H9 (cell line): ENCODE measurements around the gene CADM4. TPM values are rescaled to one million over a fixed set of nuclear protein-coding genes. Genes with fewer than 3 reads are reported as not detected.

Experiments
- DNase-seq: peaks from one replicate; pipeline ENCODE4 v3.0.0-alpha.2; 2017
- H2AFZ ChIP-seq: one replicate; pipeline ENCODE4 v1.6.1; 2013; ENCODE audit warnings: mild to moderate bottlenecking, low read length, control low read depth, moderate library complexity
- H2AK5ac ChIP-seq: 2 replicates; pipeline ENCODE4 v1.6.1; 2013; ENCODE audit warnings: low read length, control low read depth, mixed read lengths; ENCODE audit not compliant: insufficient read length
- H2BK120ac ChIP-seq: one replicate; pipeline ENCODE4 v1.6.1; 2013; ENCODE audit warnings: low read depth, mild to moderate bottlenecking, low read length, control low read depth, inconsistent platforms; ENCODE audit not compliant: poor library complexity, severe bottlenecking
- H2BK12ac ChIP-seq: 2 replicates; pipeline ENCODE4 v1.6.1; 2013; ENCODE audit warnings: low read length, control low read depth, mixed read lengths, low read depth; ENCODE audit not compliant: insufficient read length
- H2BK15ac ChIP-seq: 2 replicates; pipeline ENCODE4 v1.6.1; 2013; ENCODE audit warnings: low read depth, low read length, control low read depth
- H2BK20ac ChIP-seq: one replicate; pipeline ENCODE4 v1.6.1; 2013; ENCODE audit warnings: low read depth, mild to moderate bottlenecking, low read length, control low read depth, inconsistent platforms; ENCODE audit not compliant: poor library complexity, severe bottlenecking
- H2BK5ac ChIP-seq: 2 replicates; pipeline ENCODE4 v1.6.1; 2013; ENCODE audit warnings: low read length, control low read depth, mixed read lengths; ENCODE audit not compliant: insufficient read length
- H3K14ac ChIP-seq: 2 replicates; pipeline ENCODE4 v1.6.1; 2013; ENCODE audit warnings: low read length, control low read depth; ENCODE audit not compliant: insufficient read depth
- H3K18ac ChIP-seq: 2 replicates; pipeline ENCODE4 v1.6.1; 2013; ENCODE audit warnings: low read depth, mild to moderate bottlenecking, mixed read lengths, low read length, control low read depth; ENCODE audit not compliant: insufficient read length
- H3K23ac ChIP-seq: 2 replicates; pipeline ENCODE4 v1.6.1; 2013; ENCODE audit warnings: low read length, control low read depth, mixed read lengths, low read depth; ENCODE audit not compliant: insufficient read length
- H3K23me2 ChIP-seq: 2 replicates; pipeline ENCODE4 v1.6.1; 2013; ENCODE audit warnings: low read depth, mild to moderate bottlenecking, mixed read lengths, low read length, control low read depth; ENCODE audit not compliant: insufficient read length, poor library complexity, severe bottlenecking
- H3K27ac ChIP-seq: 2 replicates; pipeline ENCODE4 v1.5.1; 2013; ENCODE audit warnings: low read length, control low read depth, mixed read lengths, low read depth; ENCODE audit not compliant: insufficient read length
- H3K27me3 ChIP-seq: 2 replicates; pipeline ENCODE4 v1.6.1; 2013; ENCODE audit warnings: low read length, control low read depth, inconsistent platforms; ENCODE audit not compliant: insufficient read depth
- H3K4ac ChIP-seq: 2 replicates; pipeline ENCODE4 v1.6.1; 2013; ENCODE audit warnings: low read depth, mild to moderate bottlenecking, control low read depth, inconsistent platforms, low read length, moderate library complexity
- H3K4me1 ChIP-seq: 2 replicates; pipeline ENCODE4 v1.6.1; 2013; ENCODE audit warnings: low read length, control low read depth, inconsistent platforms; ENCODE audit not compliant: insufficient read depth
- H3K4me2 ChIP-seq: 2 replicates; pipeline ENCODE4 v1.6.1; 2013; ENCODE audit warnings: low read length, control low read depth, mixed read lengths; ENCODE audit not compliant: insufficient read length, insufficient read depth
- H3K56ac ChIP-seq: 2 replicates; pipeline ENCODE4 v1.6.1; 2013; ENCODE audit warnings: low read depth, mild to moderate bottlenecking, mixed read lengths, low read length, control low read depth; ENCODE audit not compliant: insufficient read length
- H3K79me1 ChIP-seq: 2 replicates; pipeline ENCODE4 v1.6.1; 2013; ENCODE audit warnings: low read depth, mild to moderate bottlenecking, moderate library complexity, low read length, control low read depth, inconsistent platforms; ENCODE audit not compliant: insufficient read depth, poor library complexity, severe bottlenecking
- H3K79me2 ChIP-seq: 2 replicates; pipeline ENCODE4 v1.6.1; 2013; ENCODE audit warnings: low read length, control low read depth, inconsistent platforms; ENCODE audit not compliant: insufficient read depth
- H3K9ac ChIP-seq: 2 replicates; pipeline ENCODE4 v1.6.1; 2013; ENCODE audit warnings: low read length, control low read depth, mixed read lengths; ENCODE audit not compliant: insufficient read length; ENCODE audit errors: extremely low read depth
- H3K9me3 ChIP-seq: one replicate; pipeline ENCODE4 v1.6.1; 2013; ENCODE audit warnings: low read depth, low read length, inconsistent platforms; ENCODE audit not compliant: control insufficient read depth
- H3T11ph ChIP-seq: one replicate; pipeline ENCODE4 v1.6.1; 2013; ENCODE audit warnings: mild to moderate bottlenecking, low read length, control low read depth, inconsistent platforms
- H4K20me1 ChIP-seq: one replicate; pipeline ENCODE4 v1.6.1; 2013; ENCODE audit not compliant: control insufficient read depth, insufficient read length, insufficient read depth
- H4K5ac ChIP-seq: 2 replicates; pipeline ENCODE4 v1.6.1; 2013; ENCODE audit warnings: low read depth, mild to moderate bottlenecking, mixed read lengths, low read length, control low read depth; ENCODE audit not compliant: insufficient read length
- H4K8ac ChIP-seq: replicated peaks from 2 replicates; pipeline ENCODE4 v1.6.1; 2013; ENCODE audit warnings: low read length, control low read depth, mixed read lengths, low read depth; ENCODE audit not compliant: insufficient read length
- H4K91ac ChIP-seq: 2 replicates; pipeline ENCODE4 v1.6.1; 2013; ENCODE audit warnings: low read depth, mild to moderate bottlenecking, moderate library complexity, mixed read lengths, low read length, control low read depth; ENCODE audit not compliant: insufficient read length
- H3K27ac Mint-ChIP-seq, 3 experiments: 2 replicates in 2 of 3; 3 replicates in 1 of 3; pipeline ENCODE4 v1.8.0; 2020 to 2021; ENCODE audit warnings: mixed read lengths in 3 of 3, mild to moderate bottlenecking in 1 of 3, moderate library complexity in 1 of 3
- H3K27me3 Mint-ChIP-seq: 2 replicates; pipeline ENCODE4 v1.8.0; 2021; ENCODE audit warnings: low read depth, mild to moderate bottlenecking, moderate library complexity, mixed read lengths
- H3K36me3 Mint-ChIP-seq, 3 experiments: 2 replicates in 2 of 3; 3 replicates in 1 of 3; pipeline ENCODE4 v1.8.0; 2020 to 2021; ENCODE audit warnings: low read depth in 3 of 3, mixed read lengths in 3 of 3; ENCODE audit not compliant: insufficient read depth in 1 of 3
- H3K4me1 Mint-ChIP-seq, 2 experiments: 2 replicates each; pipeline ENCODE4 v1.8.0; 2020; ENCODE audit warnings: mixed read lengths in 2 of 2
- H3K4me3 Mint-ChIP-seq, 2 experiments: 2 replicates in 1 of 2; 3 replicates in 1 of 2; pipeline ENCODE4 v1.8.0; 2020 to 2021; ENCODE audit warnings: mild to moderate bottlenecking in 2 of 2, mixed read lengths in 2 of 2, moderate library complexity in 1 of 2
- H3K9me3 Mint-ChIP-seq, 2 experiments: 2 replicates in 1 of 2; 3 replicates in 1 of 2; pipeline ENCODE4 v1.8.0; 2020; ENCODE audit warnings: mild to moderate bottlenecking in 2 of 2, mixed read lengths in 2 of 2, moderate library complexity in 1 of 2
- WGBS: extraction: QIAGEN DNeasy Blood & Tissue Kit; methylation state at CpG from one replicate; pipeline ENCODE4 v1.1.7; 2013; ENCODE audit warnings: missing lambda C conversion rate, low lambda C conversion rate, mixed read lengths; ENCODE audit not compliant: insufficient read length; ENCODE audit errors: extremely low coverage; 5-methylcytosine and 5-hydroxymethylcytosine counted together
- total RNA-seq: library from RNA; stranded (reverse); gene quantifications from 2 replicates; pipeline ENCODE4 v1.2.1, GENCODE V29; 2021
- TF ChIP-seq, protein P1 (sequence below): fragments of 200-600 bp; sonication (generic); conservative IDR thresholded peaks from 3 replicates; pipeline ENCODE4 v1.8.0; 2021; ENCODE audit warnings: antibody characterized with exemption, mild to moderate bottlenecking

Gene CADM4
- total RNA-seq, 1 experiment from 2014 or later = 10.2 TPM

DNA sequence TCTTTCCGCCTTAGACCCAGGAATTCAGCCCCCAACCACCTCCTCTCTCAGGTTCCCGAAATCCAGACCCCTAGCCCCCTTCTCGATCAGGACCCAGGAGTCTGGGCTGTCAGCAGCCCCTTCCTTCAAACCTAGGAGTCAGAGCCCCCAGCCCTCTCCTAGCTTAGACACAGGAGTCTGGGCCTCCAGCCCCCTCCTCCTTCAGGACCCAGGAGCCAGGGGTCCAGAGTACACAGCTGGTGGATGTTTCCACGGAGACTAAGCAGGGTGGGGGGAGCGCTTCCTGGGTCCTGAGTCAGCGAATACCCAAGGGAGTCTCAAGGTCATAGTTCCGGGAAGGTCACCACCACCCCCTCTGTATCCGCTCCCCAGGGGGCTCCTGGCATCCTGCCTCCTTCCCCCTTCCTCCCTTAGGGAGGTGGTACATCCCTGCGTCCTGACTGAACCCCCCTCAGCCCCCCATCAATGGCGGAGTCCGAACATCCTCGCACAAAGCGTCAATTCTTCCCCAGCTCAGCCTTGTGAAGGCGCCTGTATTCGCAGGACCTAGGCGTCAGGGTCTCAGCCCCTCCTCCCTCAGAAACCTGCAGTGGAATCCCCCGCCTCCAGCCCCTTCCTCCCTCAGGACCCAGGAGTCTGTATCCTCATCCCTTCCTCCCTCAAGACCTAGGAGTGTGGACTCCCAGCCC, 4.6 kb downstream of the CADM4 start:
- Histone ChIP-seq H2BK5ac (no peak overlapping the region), H4K91ac (no peak overlapping the region), H2BK120ac (no peak overlapping the region), H3K4me2 (peak overlapping the region; percentile 63), H3K23me2 (peaks cover 21% of the 10 kb centered on the region), H2BK15ac (no peak overlapping the region), H3K18ac (peak overlapping the region; percentile 33), H3K9me3 (no peaks in the 10 kb centered on the region), H3T11ph (no peak overlapping the region), H2AFZ (no peak overlapping the region), H3K79me2 (no peaks in the 10 kb centered on the region), H4K8ac (no peak overlapping the region), H3K27ac (no peak overlapping the region), H3K79me1 (no peaks in the 10 kb centered on the region), H3K23ac (no peak overlapping the region), H3K14ac (peak overlapping the region; percentile 39; the same call in 1 of the 2 replicates), H3K56ac (no peak overlapping the region), H2AK5ac (no peak overlapping the region), H3K4ac (no peak overlapping the region), H3K4me1 (peaks cover 3% of the 10 kb centered on the region; the same call in 1 of the 2 replicates), H2BK20ac (no peak overlapping the region), H3K9ac (no peak overlapping the region), H4K5ac (no peak overlapping the region), H4K20me1 (no peaks in the 10 kb centered on the region), H2BK12ac (no peak overlapping the region), H3K27me3 (peaks cover 13% of the 10 kb centered on the region; the same call in 1 of the 2 replicates)
- Mint-ChIP-seq H3K4me3 (peak overlapping the region; percentile 61 to 88), H3K27me3 (peaks cover 64% of the 10 kb centered on the region), H3K4me1 (peaks cover 18 to 33% of the 10 kb centered on the region in 2 experiments), H3K9me3 (peaks cover 0 to 2% of the 10 kb centered on the region in 2 experiments; a peak in 1 of 5 replicates), H3K27ac (peak overlapping the region; percentile 74 to 94 (median 91); a peak in 5 of 7 replicates), H3K36me3 (peaks cover 0 to 5% (median 0%) of the 10 kb centered on the region in 3 experiments; a peak in 2 of 7 replicates)
- DNase-seq = peak; percentile 64
- no CpG with 5 or more reads among the region's 17 CpGs for WGBS
- TF ChIP-seq, protein P1, sequence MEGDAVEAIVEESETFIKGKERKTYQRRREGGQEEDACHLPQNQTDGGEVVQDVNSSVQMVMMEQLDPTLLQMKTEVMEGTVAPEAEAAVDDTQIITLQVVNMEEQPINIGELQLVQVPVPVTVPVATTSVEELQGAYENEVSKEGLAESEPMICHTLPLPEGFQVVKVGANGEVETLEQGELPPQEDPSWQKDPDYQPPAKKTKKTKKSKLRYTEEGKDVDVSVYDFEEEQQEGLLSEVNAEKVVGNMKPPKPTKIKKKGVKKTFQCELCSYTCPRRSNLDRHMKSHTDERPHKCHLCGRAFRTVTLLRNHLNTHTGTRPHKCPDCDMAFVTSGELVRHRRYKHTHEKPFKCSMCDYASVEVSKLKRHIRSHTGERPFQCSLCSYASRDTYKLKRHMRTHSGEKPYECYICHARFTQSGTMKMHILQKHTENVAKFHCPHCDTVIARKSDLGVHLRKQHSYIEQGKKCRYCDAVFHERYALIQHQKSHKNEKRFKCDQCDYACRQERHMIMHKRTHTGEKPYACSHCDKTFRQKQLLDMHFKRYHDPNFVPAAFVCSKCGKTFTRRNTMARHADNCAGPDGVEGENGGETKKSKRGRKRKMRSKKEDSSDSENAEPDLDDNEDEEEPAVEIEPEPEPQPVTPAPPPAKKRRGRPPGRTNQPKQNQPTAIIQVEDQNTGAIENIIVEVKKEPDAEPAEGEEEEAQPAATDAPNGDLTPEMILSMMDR = no peak
